HCT116 (cell line): ENCODE results near the gene CORO7. TPM values are rescaled to one million over a fixed set of nuclear protein-coding genes. Genes with fewer than 3 reads are reported as not detected.

Experiments
- ATAC-seq: fragments of 200-7000 bp; cut with Tn5 transposase; 2 replicates; pipeline ENCODE4 v1.9.1; 2020; ENCODE audit warnings: mild to moderate bottlenecking, moderate library complexity
- BruUV-seq: library from RNA; stranded (reverse); fragments of 400-500 nt; replicated peaks from 2 replicates; lab custom pipeline; 2021; lab: Mats Ljungman, UMichigan
- CTCF ChIA-PET: fragments of 300-600 bp; sonication (Branson Sonifier 250); formaldehyde crosslinking; loops from one replicate; lab custom pipeline; 2021; ENCODE audit warnings: antibody characterized with exemption; lab: Charles Lee
- POLR2A ChIA-PET: fragments of 300-600, 350-600 bp; sonication (Branson Sonifier 250); formaldehyde crosslinking; loops from one replicate; lab custom pipeline; 2021; ENCODE audit warnings: antibody characterized with exemption; lab: Charles Lee
- RAD21 ChIA-PET, 2 experiments: fragments of 300-600 bp; sonication (Branson Sonifier 250); formaldehyde crosslinking; loops; one replicate each; lab custom pipeline; 2023; ENCODE audit warnings: low total read pairs in 2 of 2; ENCODE audit not compliant: uncharacterized antibody in 2 of 2, unreplicated experiment in 2 of 2, low non-redundant PET in 1 of 2; lab: Charles Lee
- DNase-seq: peaks from one replicate; pipeline ENCODE4 v3.0.0-alpha.2; 2010; ENCODE audit warnings: low read depth, low spot score
- H2AFZ ChIP-seq: fragments of 200-600 bp; shearing (Covaris generic), sonication (generic); 2 replicates; pipeline ENCODE4 v1.6.1; 2017; ENCODE audit warnings: low read depth, mixed run types, mixed read lengths, antibody characterized with exemption, low read length; ENCODE audit not compliant: poor library complexity, severe bottlenecking
- H3K27ac ChIP-seq: 2 replicates; pipeline ENCODE4 v1.5.1; 2012; ENCODE audit warnings: low read depth, low read length
- H3K27me3 ChIP-seq: fragments of 200-600 bp; sonication (generic); 2 replicates; pipeline ENCODE4 v1.6.1; 2016; ENCODE audit warnings: mixed run types, low read length, mixed read lengths; ENCODE audit not compliant: insufficient read depth
- H3K36me3 ChIP-seq, 2 experiments: fragments of 200-500 bp in 1 of 2; fragments of 200-600 bp in 1 of 2; sonication (Bioruptor generic) in 1 of 2; sonication (generic) in 1 of 2; 2 replicates each; pipeline versions ENCODE4 v1.5.1 to v1.6.1; 2014 to 2016; ENCODE audit warnings: low read length in 2 of 2, inconsistent platforms in 1 of 2, mixed read lengths in 1 of 2, mixed run types in 1 of 2; ENCODE audit not compliant: insufficient read depth in 2 of 2, control insufficient read depth in 1 of 2
- H3K4me1 ChIP-seq, 2 experiments: fragments of 200-600 bp in 1 of 2; sonication (generic) in 1 of 2; 2 replicates each; pipeline versions ENCODE4 v1.5.1 to v1.6.1; 2012 to 2017; ENCODE audit warnings: low read length in 2 of 2, inconsistent platforms in 1 of 2, mild to moderate bottlenecking in 1 of 2, mixed read lengths in 1 of 2, mixed run types in 1 of 2, moderate library complexity in 1 of 2; ENCODE audit not compliant: insufficient read depth in 2 of 2, control insufficient read depth in 1 of 2
- H3K4me2 ChIP-seq: fragments of 200-600 bp; sonication (generic); 2 replicates; pipeline ENCODE4 v1.6.1; 2017; ENCODE audit warnings: mixed run types, low read length, mixed read lengths
- H3K4me3 ChIP-seq, 2 experiments: fragments of 200-600 bp in 1 of 2; sonication (generic) in 1 of 2; replicated peaks in 1 of 2; 2 replicates each; pipeline ENCODE4 v1.5.1; 2011 to 2016; ENCODE audit warnings: low read length in 2 of 2, control low read depth in 1 of 2, low read depth in 1 of 2, mild to moderate bottlenecking in 1 of 2, mixed read lengths in 1 of 2, mixed run types in 1 of 2
- H3K79me2 ChIP-seq: fragments of 200-600 bp; sonication (generic); 2 replicates; pipeline ENCODE4 v1.6.1; 2017; ENCODE audit warnings: mild to moderate bottlenecking, mixed run types, low read length, moderate library complexity, mixed read lengths; ENCODE audit not compliant: insufficient read depth
- H3K9ac ChIP-seq: fragments of 200-600 bp; sonication (generic); 2 replicates; pipeline ENCODE4 v1.6.1; 2016; ENCODE audit warnings: low read length, mixed read lengths
- H3K9me2 ChIP-seq: fragments of 200-600 bp; sonication (generic), shearing (Covaris generic); 2 replicates; pipeline ENCODE4 v1.6.1; 2017; ENCODE audit warnings: mixed run types, mild to moderate bottlenecking, moderate library complexity; ENCODE audit not compliant: insufficient read depth
- H3K9me3 ChIP-seq, 2 experiments: fragments of 200-500 bp in 1 of 2; fragments of 200-600 bp in 1 of 2; sonication (Bioruptor generic) in 1 of 2; sonication (generic) in 1 of 2; 2 replicates each; pipeline ENCODE4 v1.6.1; 2014 to 2017; ENCODE audit warnings: low read length in 2 of 2, mixed read lengths in 2 of 2, inconsistent platforms in 1 of 2, low read depth in 1 of 2, mild to moderate bottlenecking in 1 of 2, mixed run types in 1 of 2, moderate library complexity in 1 of 2; ENCODE audit not compliant: control insufficient read depth in 1 of 2, insufficient read depth in 1 of 2
- H4K20me1 ChIP-seq: fragments of 200-600 bp; sonication (generic), shearing (Covaris generic); 2 replicates; pipeline ENCODE4 v1.6.1; 2017; ENCODE audit warnings: mixed run types, mild to moderate bottlenecking, moderate library complexity; ENCODE audit not compliant: insufficient read depth
- CBX3 ChIP-seq: IDR thresholded peaks from 2 replicates; pipeline ENCODE4 v1.6.1; 2012; ENCODE audit warnings: low read depth
- CEBPB ChIP-seq: IDR thresholded peaks from 2 replicates; pipeline ENCODE4 v1.6.1; 2012; ENCODE audit warnings: low read depth
- ELF1 ChIP-seq: IDR thresholded peaks from 2 replicates; pipeline ENCODE4 v1.6.1; 2012; ENCODE audit warnings: low read depth, borderline replicate concordance
- FOSL1 ChIP-seq: IDR thresholded peaks from 2 replicates; pipeline ENCODE4 v1.6.1; 2012; ENCODE audit warnings: low read depth
- RAD21 ChIP-seq: IDR thresholded peaks from 2 replicates; pipeline ENCODE4 v1.6.1; 2012; ENCODE audit warnings: low read depth, mild to moderate bottlenecking
- SRF ChIP-seq: IDR thresholded peaks from 2 replicates; pipeline ENCODE4 v1.6.1; 2012; ENCODE audit warnings: low read depth
- ZFX ChIP-seq: fragments of 450-650 bp; IDR thresholded peaks from 2 replicates; pipeline ENCODE4 v1.6.1; 2017
- ZNF274 ChIP-seq: fragments of 200-500 bp; sonication (Bioruptor generic); IDR thresholded peaks from 2 replicates; pipeline ENCODE4 v1.6.1; 2014; ENCODE audit warnings: mild to moderate bottlenecking, low read depth, low read length, inconsistent platforms
- intact Hi-C: fragments of 100-400 bp; cut with micrococcal nuclease; formaldehyde crosslinking; loops from 2 replicates; pipeline ENCODE4 v1.10.0; 2022
- total RNA-seq: library from RNA; stranded (reverse); gene quantifications from one replicate; pipeline ENCODE4 v1.2.1, GENCODE V29; 2021; ENCODE audit not compliant: unreplicated experiment
- TF ChIP-seq, protein P1 (sequence below): IDR thresholded peaks from 2 replicates; pipeline ENCODE4 v1.6.1; 2012
- TF ChIP-seq, protein P2 (sequence below), 3 experiments: fragments of 200-600 bp in 1 of 3; sonication (generic) in 1 of 3; IDR thresholded peaks in 2 of 3; conservative IDR thresholded peaks in 1 of 3; 2 replicates each; pipeline ENCODE4 v1.5.1; 2012 to 2017; ENCODE audit warnings: low read depth in 2 of 3, low read length in 2 of 3, antibody characterized with exemption in 1 of 3, borderline replicate concordance in 1 of 3, control low read depth in 1 of 3, mild to moderate bottlenecking in 1 of 3, mixed read lengths in 1 of 3, mixed run types in 1 of 3, moderate library complexity in 1 of 3; ENCODE audit not compliant: insufficient read depth in 1 of 3
- TF ChIP-seq, protein P3 (sequence below): IDR thresholded peaks from 2 replicates; pipeline ENCODE4 v1.6.1; 2012; ENCODE audit warnings: low read depth

CORO7 gene
- total RNA-seq, 1 experiment from 2014 or later: 21.3 TPM

GRCh38 chr16:4356820-4357219, 59.6 kb downstream of the CORO7 start:
- Histone ChIP-seq H3K36me3 (no peaks in the 10 kb centered on the region; a peak in 1 of 4 replicates), H2AFZ (no peak overlapping the region), H3K27me3 (no peaks in the 10 kb centered on the region), H3K9ac (no peak overlapping the region), H4K20me1 (no peaks in the 10 kb centered on the region), H3K4me2 (no peak overlapping the region), H3K27ac (no peak overlapping the region), H3K9me3 (no peaks in the 10 kb centered on the region), H3K79me2 (no peaks in the 10 kb centered on the region), H3K4me1 (peaks cover 6 to 16% of the 10 kb centered on the region in 2 experiments), H3K9me2 (no peaks in the 10 kb centered on the region), H3K4me3 (no peak overlapping the region)
- no peak for DNase-seq
- ChIA-PET POLR2A (no interaction called here), RAD21 (no interaction called here), CTCF (no interaction called here)
- ATAC-seq: no peak
- no TSS peak for BruUV-seq
- TF ChIP-seq ZNF274 (no peak), CBX3 (no peak), ELF1 (no peak), FOSL1 (no peak)
- TF ChIP-seq, protein P1, sequence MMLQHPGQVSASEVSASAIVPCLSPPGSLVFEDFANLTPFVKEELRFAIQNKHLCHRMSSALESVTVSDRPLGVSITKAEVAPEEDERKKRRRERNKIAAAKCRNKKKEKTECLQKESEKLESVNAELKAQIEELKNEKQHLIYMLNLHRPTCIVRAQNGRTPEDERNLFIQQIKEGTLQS: no peak
- intact Hi-C loops: no loop called here

DNA sequence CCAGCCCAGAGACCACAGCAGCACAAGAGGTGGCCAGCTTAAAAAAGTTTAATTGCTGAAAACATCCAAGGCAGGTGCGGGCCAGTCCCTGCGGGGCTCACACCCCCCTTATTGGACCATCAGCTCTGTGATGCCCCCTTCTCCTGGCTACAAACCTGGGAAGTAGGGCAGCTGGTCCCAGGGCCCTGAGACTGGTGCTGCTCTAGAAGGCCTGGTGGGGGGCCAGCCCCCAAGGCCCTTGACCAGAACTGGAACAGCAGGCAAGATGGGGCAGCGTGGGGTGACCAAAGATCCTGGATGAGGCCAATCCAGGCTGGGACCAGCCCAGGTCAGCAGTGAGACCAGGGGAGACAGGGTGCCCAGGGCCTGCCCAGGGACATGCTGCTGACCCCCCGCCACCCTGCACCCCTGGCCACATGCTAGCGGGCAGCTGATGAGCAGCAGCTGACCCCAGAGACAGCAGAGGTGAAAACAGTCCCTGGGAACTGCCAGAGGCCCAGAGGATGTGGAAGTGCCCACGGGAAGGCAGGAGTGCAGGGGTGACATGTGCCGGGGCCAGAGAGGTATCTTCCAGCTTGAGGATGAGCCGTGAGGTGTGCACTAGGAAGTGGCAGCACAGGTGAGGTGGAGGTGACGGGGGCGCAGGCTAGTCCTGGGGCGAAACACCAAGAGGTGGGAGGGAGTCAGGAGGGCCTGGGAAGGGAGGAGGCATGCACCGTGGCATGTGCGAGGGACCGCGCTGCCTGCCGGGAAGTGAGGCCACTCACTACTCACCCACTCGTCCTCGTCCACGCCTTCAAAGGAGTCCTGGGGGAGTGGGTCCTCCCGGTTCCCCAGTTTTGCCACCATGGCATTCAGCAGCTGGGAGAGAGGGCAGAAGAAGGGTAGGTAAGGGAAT, 61.6 kb downstream of the CORO7 start:
- Histone ChIP-seq H4K20me1 (no peaks in the 10 kb centered on the region), H3K4me1 (peaks cover 4 to 13% of the 10 kb centered on the region in 2 experiments), H3K27me3 (no peaks in the 10 kb centered on the region), H2AFZ (no peak overlapping the region), H3K9ac (no peak overlapping the region), H3K4me2 (no peak overlapping the region), H3K9me3 (no peaks in the 10 kb centered on the region), H3K9me2 (no peaks in the 10 kb centered on the region), H3K4me3 (no peak overlapping the region), H3K27ac (no peak overlapping the region), H3K36me3 (peaks cover 0 to under 1% of the 10 kb centered on the region in 2 experiments; a peak in 2 of 4 replicates), H3K79me2 (peaks cover 14% of the 10 kb centered on the region)
- DNase-seq: no peak
- ChIA-PET POLR2A (no interaction called here), CTCF (no interaction called here), RAD21 (no interaction called here)
- TF ChIP-seq RAD21 (no peak), SRF (no peak), ZFX (no peak), CEBPB (no peak)
- TF ChIP-seq, protein P2, sequence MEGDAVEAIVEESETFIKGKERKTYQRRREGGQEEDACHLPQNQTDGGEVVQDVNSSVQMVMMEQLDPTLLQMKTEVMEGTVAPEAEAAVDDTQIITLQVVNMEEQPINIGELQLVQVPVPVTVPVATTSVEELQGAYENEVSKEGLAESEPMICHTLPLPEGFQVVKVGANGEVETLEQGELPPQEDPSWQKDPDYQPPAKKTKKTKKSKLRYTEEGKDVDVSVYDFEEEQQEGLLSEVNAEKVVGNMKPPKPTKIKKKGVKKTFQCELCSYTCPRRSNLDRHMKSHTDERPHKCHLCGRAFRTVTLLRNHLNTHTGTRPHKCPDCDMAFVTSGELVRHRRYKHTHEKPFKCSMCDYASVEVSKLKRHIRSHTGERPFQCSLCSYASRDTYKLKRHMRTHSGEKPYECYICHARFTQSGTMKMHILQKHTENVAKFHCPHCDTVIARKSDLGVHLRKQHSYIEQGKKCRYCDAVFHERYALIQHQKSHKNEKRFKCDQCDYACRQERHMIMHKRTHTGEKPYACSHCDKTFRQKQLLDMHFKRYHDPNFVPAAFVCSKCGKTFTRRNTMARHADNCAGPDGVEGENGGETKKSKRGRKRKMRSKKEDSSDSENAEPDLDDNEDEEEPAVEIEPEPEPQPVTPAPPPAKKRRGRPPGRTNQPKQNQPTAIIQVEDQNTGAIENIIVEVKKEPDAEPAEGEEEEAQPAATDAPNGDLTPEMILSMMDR (IDR thresholded peaks at IDR 0.05 in 2 of 3, conservative IDR thresholded peaks at IDR 0.05 in 1 of 3; ENCODE audit: borderline replicate concordance in 1 of 3, insufficient read depth in 1 of 3, low read depth in 2 of 3, low read length in 2 of 3): no peak
- TF ChIP-seq, protein P3, sequence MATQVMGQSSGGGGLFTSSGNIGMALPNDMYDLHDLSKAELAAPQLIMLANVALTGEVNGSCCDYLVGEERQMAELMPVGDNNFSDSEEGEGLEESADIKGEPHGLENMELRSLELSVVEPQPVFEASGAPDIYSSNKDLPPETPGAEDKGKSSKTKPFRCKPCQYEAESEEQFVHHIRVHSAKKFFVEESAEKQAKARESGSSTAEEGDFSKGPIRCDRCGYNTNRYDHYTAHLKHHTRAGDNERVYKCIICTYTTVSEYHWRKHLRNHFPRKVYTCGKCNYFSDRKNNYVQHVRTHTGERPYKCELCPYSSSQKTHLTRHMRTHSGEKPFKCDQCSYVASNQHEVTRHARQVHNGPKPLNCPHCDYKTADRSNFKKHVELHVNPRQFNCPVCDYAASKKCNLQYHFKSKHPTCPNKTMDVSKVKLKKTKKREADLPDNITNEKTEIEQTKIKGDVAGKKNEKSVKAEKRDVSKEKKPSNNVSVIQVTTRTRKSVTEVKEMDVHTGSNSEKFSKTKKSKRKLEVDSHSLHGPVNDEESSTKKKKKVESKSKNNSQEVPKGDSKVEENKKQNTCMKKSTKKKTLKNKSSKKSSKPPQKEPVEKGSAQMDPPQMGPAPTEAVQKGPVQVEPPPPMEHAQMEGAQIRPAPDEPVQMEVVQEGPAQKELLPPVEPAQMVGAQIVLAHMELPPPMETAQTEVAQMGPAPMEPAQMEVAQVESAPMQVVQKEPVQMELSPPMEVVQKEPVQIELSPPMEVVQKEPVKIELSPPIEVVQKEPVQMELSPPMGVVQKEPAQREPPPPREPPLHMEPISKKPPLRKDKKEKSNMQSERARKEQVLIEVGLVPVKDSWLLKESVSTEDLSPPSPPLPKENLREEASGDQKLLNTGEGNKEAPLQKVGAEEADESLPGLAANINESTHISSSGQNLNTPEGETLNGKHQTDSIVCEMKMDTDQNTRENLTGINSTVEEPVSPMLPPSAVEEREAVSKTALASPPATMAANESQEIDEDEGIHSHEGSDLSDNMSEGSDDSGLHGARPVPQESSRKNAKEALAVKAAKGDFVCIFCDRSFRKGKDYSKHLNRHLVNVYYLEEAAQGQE: no peak
- BruUV-seq: no TSS peak
- ATAC-seq: no peak
- intact Hi-C loops: no loop called here
